ENCODE data around the gene PIP4P1.
"Not testable (repeated sequence)": the region's sequence is repeated elsewhere in the genome, so short reads cannot be mapped to it uniquely, and the experiment has no call there.

The PIP4P1 gene

GRCh38 chr14:20476776-20477175, 15.5 kb upstream of the PIP4P1 start:
- DNase-seq (ENCODE audit: low spot score), result no peak

- DNase-seq (ENCODE audit: low spot score), result no peak
These were observed 11.4 kb upstream of the PIP4P1 start for GRCh38 chr14:20472536-20473169.

- DNase-seq (ENCODE audit: low spot score), result no peak
These were observed 9.3 kb upstream of the PIP4P1 start for GRCh38 chr14:20470603-20470901.

GRCh38 chr14:20469890-20470602, 8.8 kb upstream of the PIP4P1 start:
- peak; percentile 75 for DNase-seq (ENCODE audit: low spot score)

- DNase-seq (ENCODE audit: low spot score), result peak; percentile 97
These were observed 8.1 kb upstream of the PIP4P1 start, which contains the start of gene PNP for GRCh38 chr14:20469242-20469889. PNP (plus strand) TSS chr14:20469406; CDS start chr14:20469525, 119 bp downstream.

- peak; percentile 20 for DNase-seq (ENCODE audit: low spot score)
These were observed 7.6 kb upstream of the PIP4P1 start for GRCh38 chr14:20468764-20469241.

GRCh38 chr14:20460458-20461224, 593 bp downstream of the PIP4P1 start:
- no peak for DNase-seq (ENCODE audit: low spot score)

GRCh38 chr14:20458031-20458789, 3.0 kb downstream of the PIP4P1 start:
- no peak for DNase-seq (ENCODE audit: low spot score)

- no peak for DNase-seq (ENCODE audit: low spot score)
These were observed 4.3 kb downstream of the PIP4P1 start for GRCh38 chr14:20456971-20457370.

- DNase-seq (ENCODE audit: low spot score), result peak; percentile 65
These were observed 5.6 kb downstream of the PIP4P1 start for GRCh38 chr14:20455355-20456300.

GRCh38 chr14:20454516-20455354, 6.5 kb downstream of the PIP4P1 start, which contains the start of the genes APEX1 and OSGEP:
APEX1 (plus strand) TSS chr14:20455226; CDS start chr14:20455646, 420 bp downstream.
OSGEP (minus strand) TSS chr14:20454812; CDS start chr14:20454683, 129 bp downstream.
- DNase-seq (ENCODE audit: low spot score), result peak; percentile 99

GRCh38 chr14:20452831-20453230, 8.4 kb downstream of the PIP4P1 start:
- DNase-seq (ENCODE audit: low spot score), result not testable (repeated sequence)

GRCh38 chr14:20446889-20447288, 14.3 kb downstream of the PIP4P1 start:
- DNase-seq (ENCODE audit: low spot score), result no peak

GRCh38 chr14:20443650-20444049, 17.6 kb downstream of the PIP4P1 start:
- not testable (repeated sequence) for DNase-seq (ENCODE audit: low spot score)

- no peak for DNase-seq (ENCODE audit: low spot score)
These were observed 19.8 kb downstream of the PIP4P1 start for GRCh38 chr14:20441461-20441860.

- DNase-seq (ENCODE audit: low spot score), result no peak
These were observed 20.4 kb downstream of the PIP4P1 start for GRCh38 chr14:20440882-20441281.

GRCh38 chr14:20440465-20440864, 20.8 kb downstream of the PIP4P1 start:
- no peak for DNase-seq (ENCODE audit: low spot score)

GRCh38 chr14:20438664-20439063, 22.6 kb downstream of the PIP4P1 start:
- no peak for DNase-seq (ENCODE audit: low spot score)

GRCh38 chr14:20436363-20436755, 24.9 kb downstream of the PIP4P1 start:
- DNase-seq (ENCODE audit: low spot score), result no peak

All from AG08395 (cell line).